Tibial artery (tissue), 4 donors: ENCODE measurements around the gene VASP.

ENCODE experiments used
- DNase-seq, 2 donors: peaks; one replicate each; pipeline ENCODE4 v3.0.0-alpha.2; 2019
- H3K27ac ChIP-seq, 2 donors: fragments of 200-600 bp; sonication (generic) in 1 of 2; 1 replicate in 1 of 2; 2 replicates in 1 of 2; pipeline ENCODE4 v1.5.1; 2018 to 2019; ENCODE audit warnings: mild to moderate bottlenecking in 1 of 2
- H3K27me3 ChIP-seq, 2 donors: fragments of 200-600 bp; sonication (generic) in 1 of 2; one replicate each; pipeline versions ENCODE4 v1.5.1 to v1.6.0; 2016 to 2019
- H3K36me3 ChIP-seq, 3 donors: fragments of 200-600 bp; sonication (generic) in 2 of 3; one replicate each; pipeline ENCODE4 v1.5.1; 2016 to 2019; ENCODE audit warnings: mild to moderate bottlenecking in 2 of 3
- H3K4me1 ChIP-seq, 4 donors: fragments of 200-600 bp; sonication (generic) in 2 of 4; 1 replicate in 3 of 4; 2 replicates in 1 of 4; pipeline ENCODE4 v1.5.1; 2016 to 2019
- H3K4me3 ChIP-seq, 2 donors: fragments of 200-600 bp; sonication (generic) in 1 of 2; 1 replicate in 1 of 2; 2 replicates in 1 of 2; pipeline ENCODE4 v1.5.1; 2018 to 2019; ENCODE audit warnings: mild to moderate bottlenecking in 2 of 2
- H3K9me3 ChIP-seq, 3 donors: fragments of 200-600 bp; sonication (generic) in 1 of 3; one replicate each; pipeline ENCODE4 v1.5.1; 2016 to 2019
- CTCF ChIP-seq, 2 experiments: fragments of 200-600 bp in 1 of 2; fragments of 450-650 bp in 1 of 2; IDR thresholded peaks; one replicate each; pipeline ENCODE4 v1.5.1; 2017 to 2019; ENCODE audit warnings: antibody characterized with exemption in 2 of 2, mild to moderate bottlenecking in 1 of 2, moderate library complexity in 1 of 2
- intact Hi-C: fragments of 100-400 bp; cut with DNase I; formaldehyde crosslinking; loops from one replicate; pipeline ENCODE4 v1.15.0; 2023; ENCODE audit warnings: low total_unique reads

Gene VASP

GRCh38 chr19:45542234-45542668 lies 35.0 kb downstream of the VASP start:
- intact Hi-C loops: no loop called here
- no peaks in the 10 kb centered on the region for H3K4me1 ChIP-seq
- DNase-seq: no peak
- H3K9me3 ChIP-seq: no peaks in the 10 kb centered on the region
- no peaks in the 10 kb centered on the region for H3K36me3 ChIP-seq
- no peak for TF ChIP-seq CTCF (IDR thresholded peaks at IDR 0.05)
- H3K27ac ChIP-seq: no peak overlapping the region
- H3K27me3 ChIP-seq: no peaks in the 10 kb centered on the region
- H3K4me3 ChIP-seq: no peak overlapping the region

GRCh38 chr19:45547211-45547770 lies 40.0 kb downstream of the VASP start:
- TF ChIP-seq CTCF (IDR thresholded peaks at IDR 0.05): no peak
- H3K9me3 ChIP-seq: no peaks in the 10 kb centered on the region
- H3K27ac ChIP-seq: no peak overlapping the region
- intact Hi-C loops: no loop called here
- no peak for DNase-seq
- no peaks in the 10 kb centered on the region for H3K27me3 ChIP-seq
- no peak overlapping the region for H3K4me3 ChIP-seq
- H3K36me3 ChIP-seq: peaks cover 0 to 6% (median 0%) of the 10 kb centered on the region in 3 donors
- no peaks in the 10 kb centered on the region for H3K4me1 ChIP-seq

- no peaks in the 10 kb centered on the region for H3K4me1 ChIP-seq
- TF ChIP-seq CTCF (IDR thresholded peaks at IDR 0.05): no peak
- no peaks in the 10 kb centered on the region for H3K27me3 ChIP-seq
- DNase-seq: no peak
- no peaks in the 10 kb centered on the region for H3K9me3 ChIP-seq
- H3K4me3 ChIP-seq: no peak overlapping the region
- no peak overlapping the region for H3K27ac ChIP-seq
- peaks cover 0 to 10% (median 0%) of the 10 kb centered on the region in 3 donors for H3K36me3 ChIP-seq
- intact Hi-C loops: no loop called here
Measured at GRCh38 chr19:45547965-45548609, 40.8 kb downstream of the VASP start.

GRCh38 chr19:45553464-45553863 lies 46.2 kb downstream of the VASP start:
- no peaks in the 10 kb centered on the region for H3K27me3 ChIP-seq
- no peak overlapping the region for H3K4me3 ChIP-seq
- no peak for DNase-seq
- no peak for TF ChIP-seq CTCF (IDR thresholded peaks at IDR 0.05)
- no peak overlapping the region for H3K27ac ChIP-seq
- H3K36me3 ChIP-seq: peaks cover 0 to 17% (median 0%) of the 10 kb centered on the region in 3 donors
- H3K4me1 ChIP-seq: no peaks in the 10 kb centered on the region
- no peaks in the 10 kb centered on the region for H3K9me3 ChIP-seq
- intact Hi-C loops: no loop called here

GRCh38 chr19:45554481-45554880 lies 47.2 kb downstream of the VASP start:
- Histone ChIP-seq H3K36me3 (peaks cover 0 to 17% (median 0%) of the 10 kb centered on the region in 3 donors), H3K9me3 (no peaks in the 10 kb centered on the region), H3K4me1 (no peaks in the 10 kb centered on the region), H3K27ac (no peak overlapping the region), H3K27me3 (no peaks in the 10 kb centered on the region), H3K4me3 (no peak overlapping the region)
- no peak for DNase-seq
- TF ChIP-seq CTCF (IDR thresholded peaks at IDR 0.05): no peak
- intact Hi-C loops: no loop called here
